GM21528 (cell line): Measurements from ENCODE around the gene ZNF860.

Source experiments
- ATAC-seq: cut with Tn5 transposase; IDR thresholded peaks from one replicate; pipeline ENCODE4 v1.9.1; 2021; ENCODE audit warnings: mild to moderate bottlenecking, moderate library complexity; ENCODE audit not compliant: unreplicated experiment, low FRiP score

Gene ZNF860

GRCh38 chr3:31959951-31960792 lies 21.4 kb upstream of the ZNF860 start:
- no peak for ATAC-seq

GRCh38 chr3:31960793-31961431 lies 20.6 kb upstream of the ZNF860 start:
- ATAC-seq, result no peak

- ATAC-seq, result no peak
Measured at GRCh38 chr3:31962801-31963205, 18.7 kb upstream of the ZNF860 start.

- ATAC-seq, result no peak
Measured at GRCh38 chr3:31966978-31967591, 14.5 kb upstream of the ZNF860 start.

GRCh38 chr3:31967592-31967991 lies 14.0 kb upstream of the ZNF860 start:
- ATAC-seq, result no peak

- ATAC-seq, result no peak
Measured at GRCh38 chr3:31968369-31968926, 13.1 kb upstream of the ZNF860 start.

GRCh38 chr3:31968927-31969418 lies 12.6 kb upstream of the ZNF860 start:
- no peak for ATAC-seq

- no peak for ATAC-seq
Measured at GRCh38 chr3:31971607-31972006, 9.9 kb upstream of the ZNF860 start.

- no peak for ATAC-seq
Measured at GRCh38 chr3:31973081-31973480, 8.5 kb upstream of the ZNF860 start.

GRCh38 chr3:31973837-31974236 lies 7.7 kb upstream of the ZNF860 start:
- no peak for ATAC-seq

- ATAC-seq, result no peak
Measured at GRCh38 chr3:31974471-31974870, 7.1 kb upstream of the ZNF860 start.

GRCh38 chr3:31974964-31975363 lies 6.6 kb upstream of the ZNF860 start:
- no peak for ATAC-seq

- ATAC-seq, result no peak
Measured at GRCh38 chr3:31976302-31976701, 5.2 kb upstream of the ZNF860 start.

- ATAC-seq, result no peak
Measured at GRCh38 chr3:31977736-31978135, 3.8 kb upstream of the ZNF860 start.

- no peak for ATAC-seq
Measured at GRCh38 chr3:31978553-31978952, 3.0 kb upstream of the ZNF860 start.

- no peak for ATAC-seq
Measured at GRCh38 chr3:31979001-31979697, 2.4 kb upstream of the ZNF860 start.

- peak; percentile 43 for ATAC-seq
Measured at GRCh38 chr3:31980530-31981205, 882 bp upstream of the ZNF860 start.

GRCh38 chr3:31984321-31984720 lies 2.8 kb downstream of the ZNF860 start:
- no peak for ATAC-seq

- ATAC-seq, result no peak
Measured at GRCh38 chr3:31985831-31986230, 4.3 kb downstream of the ZNF860 start.

- ATAC-seq, result no peak
Measured at GRCh38 chr3:31988271-31988670, 6.7 kb downstream of the ZNF860 start.
